ENCODE results near the gene SYDE1. TPM values are rescaled to one million over a fixed set of nuclear protein-coding genes. Genes with fewer than 3 reads are reported as not detected.

The SYDE1 gene
- total RNA-seq, 1 experiment from 2014 or later = 15.0 TPM

DNA sequence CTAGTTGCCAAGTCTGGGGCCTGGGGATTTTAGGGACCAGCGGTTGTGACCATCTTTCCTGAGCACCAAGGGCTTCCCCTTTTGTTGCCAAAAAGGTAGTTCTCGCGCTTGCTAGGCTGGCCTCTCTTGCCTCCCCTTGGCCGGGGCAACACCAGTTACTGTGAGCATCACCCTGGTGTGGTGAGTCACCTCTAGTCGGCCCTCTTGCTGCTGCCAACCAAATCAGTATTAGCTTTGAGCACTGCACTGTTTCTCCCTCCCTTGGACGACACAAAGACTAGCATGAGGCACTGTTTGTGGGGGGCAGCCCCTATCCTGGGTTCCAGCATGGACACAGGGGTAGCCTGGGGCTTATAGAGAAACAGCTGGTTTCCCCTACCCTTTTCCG, 6.9 kb downstream of the SYDE1 start (continued):
- TF ChIP-seq IRF1 (CRISPR knock-in tag; IDR thresholded peaks at IDR 0.05) = no peak
- no peak for TF ChIP-seq ERG (CRISPR knock-in tag; IDR thresholded peaks at IDR 0.05)
- TF ChIP-seq ZSCAN18 (CRISPR knock-in tag; IDR thresholded peaks at IDR 0.05) = no peak
- TF ChIP-seq CDX4 (CRISPR knock-in tag; IDR thresholded peaks at IDR 0.05; ENCODE audit: borderline replicate concordance) = no peak
- TF ChIP-seq, protein P1, sequence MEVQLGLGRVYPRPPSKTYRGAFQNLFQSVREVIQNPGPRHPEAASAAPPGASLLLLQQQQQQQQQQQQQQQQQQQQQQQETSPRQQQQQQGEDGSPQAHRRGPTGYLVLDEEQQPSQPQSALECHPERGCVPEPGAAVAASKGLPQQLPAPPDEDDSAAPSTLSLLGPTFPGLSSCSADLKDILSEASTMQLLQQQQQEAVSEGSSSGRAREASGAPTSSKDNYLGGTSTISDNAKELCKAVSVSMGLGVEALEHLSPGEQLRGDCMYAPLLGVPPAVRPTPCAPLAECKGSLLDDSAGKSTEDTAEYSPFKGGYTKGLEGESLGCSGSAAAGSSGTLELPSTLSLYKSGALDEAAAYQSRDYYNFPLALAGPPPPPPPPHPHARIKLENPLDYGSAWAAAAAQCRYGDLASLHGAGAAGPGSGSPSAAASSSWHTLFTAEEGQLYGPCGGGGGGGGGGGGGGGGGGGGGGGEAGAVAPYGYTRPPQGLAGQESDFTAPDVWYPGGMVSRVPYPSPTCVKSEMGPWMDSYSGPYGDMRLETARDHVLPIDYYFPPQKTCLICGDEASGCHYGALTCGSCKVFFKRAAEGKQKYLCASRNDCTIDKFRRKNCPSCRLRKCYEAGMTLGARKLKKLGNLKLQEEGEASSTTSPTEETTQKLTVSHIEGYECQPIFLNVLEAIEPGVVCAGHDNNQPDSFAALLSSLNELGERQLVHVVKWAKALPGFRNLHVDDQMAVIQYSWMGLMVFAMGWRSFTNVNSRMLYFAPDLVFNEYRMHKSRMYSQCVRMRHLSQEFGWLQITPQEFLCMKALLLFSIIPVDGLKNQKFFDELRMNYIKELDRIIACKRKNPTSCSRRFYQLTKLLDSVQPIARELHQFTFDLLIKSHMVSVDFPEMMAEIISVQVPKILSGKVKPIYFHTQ (CRISPR knock-in tag; IDR thresholded peaks at IDR 0.05) = no peak

DNA sequence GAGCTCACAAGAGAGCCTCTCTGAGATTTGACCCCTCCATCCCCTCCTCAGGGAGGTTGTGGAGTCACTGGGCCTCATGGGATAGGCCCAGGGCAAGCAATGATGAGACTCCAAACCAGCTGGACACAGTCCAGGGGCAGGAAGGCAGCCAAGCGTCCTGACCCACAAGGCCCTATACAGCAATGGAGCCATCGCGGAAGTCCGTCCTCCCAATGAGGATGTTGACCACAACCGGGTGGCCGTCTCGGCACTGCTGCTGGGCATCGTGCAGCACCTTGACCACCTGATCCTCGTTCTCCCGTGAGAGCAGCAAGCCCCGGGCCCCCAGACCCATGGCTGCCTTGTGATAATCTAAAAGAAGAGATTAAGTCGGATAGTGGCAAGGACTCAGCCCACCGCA, 7.9 kb downstream of the SYDE1 start:
- Mint-ChIP-seq H3K27me3 (ENCODE audit: low read depth) (no peaks in the 10 kb centered on the region), H3K4me3 (no peak overlapping the region), H3K4me1 (no peaks in the 10 kb centered on the region), H3K9me3 (no peaks in the 10 kb centered on the region), H3K27ac (no peak overlapping the region), H3K36me3 (peaks cover 60% of the 10 kb centered on the region)
- CTCF ChIA-PET = interaction anchor here (0.6 to 1.1 kb wide), 2 partner anchors 9 to 14 kb away, joined by 3 to 4 read pairs; no protein-coding TSS in a partner anchor
- POLR2A ChIA-PET = no interaction called here
- ATAC-seq (no peak), DNase-seq (ENCODE audit: low spot score) (no peak)
- TF ChIP-seq SMAD3 (CRISPR knock-in tag; IDR thresholded peaks at IDR 0.05; ENCODE audit: borderline replicate concordance) = no peak
- TF ChIP-seq, protein P2, sequence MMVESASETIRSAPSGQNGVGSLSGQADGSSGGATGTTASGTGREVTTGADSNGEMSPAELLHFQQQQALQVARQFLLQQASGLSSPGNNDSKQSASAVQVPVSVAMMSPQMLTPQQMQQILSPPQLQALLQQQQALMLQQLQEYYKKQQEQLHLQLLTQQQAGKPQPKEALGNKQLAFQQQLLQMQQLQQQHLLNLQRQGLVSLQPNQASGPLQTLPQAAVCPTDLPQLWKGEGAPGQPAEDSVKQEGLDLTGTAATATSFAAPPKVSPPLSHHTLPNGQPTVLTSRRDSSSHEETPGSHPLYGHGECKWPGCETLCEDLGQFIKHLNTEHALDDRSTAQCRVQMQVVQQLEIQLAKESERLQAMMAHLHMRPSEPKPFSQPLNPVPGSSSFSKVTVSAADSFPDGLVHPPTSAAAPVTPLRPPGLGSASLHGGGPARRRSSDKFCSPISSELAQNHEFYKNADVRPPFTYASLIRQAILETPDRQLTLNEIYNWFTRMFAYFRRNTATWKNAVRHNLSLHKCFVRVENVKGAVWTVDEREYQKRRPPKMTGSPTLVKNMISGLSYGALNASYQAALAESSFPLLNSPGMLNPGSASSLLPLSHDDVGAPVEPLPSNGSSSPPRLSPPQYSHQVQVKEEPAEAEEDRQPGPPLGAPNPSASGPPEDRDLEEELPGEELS (CRISPR knock-in tag; IDR thresholded peaks at IDR 0.05) = no peak
- TF ChIP-seq MYBL2 (CRISPR knock-in tag; IDR thresholded peaks at IDR 0.05) = no peak
- no peak for TF ChIP-seq CTCF (IDR thresholded peaks at IDR 0.05)
- TF ChIP-seq CBFB (CRISPR knock-in tag; IDR thresholded peaks at IDR 0.05; ENCODE audit: low read depth) = no peak
- TF ChIP-seq ZNF423 (CRISPR knock-in tag; IDR thresholded peaks at IDR 0.05) = no peak
- no peak for TF ChIP-seq SMAD4 (CRISPR knock-in tag; IDR thresholded peaks at IDR 0.05)
- TF ChIP-seq FOXJ3 (CRISPR knock-in tag; IDR thresholded peaks at IDR 0.05; ENCODE audit: borderline replicate concordance) = no peak
- TF ChIP-seq ATF1 (CRISPR knock-in tag; IDR thresholded peaks at IDR 0.05) = no peak
- no peak for TF ChIP-seq ELF4 (CRISPR knock-in tag; IDR thresholded peaks at IDR 0.05; ENCODE audit: low read depth)
- no peak for TF ChIP-seq CREB1 (CRISPR knock-in tag; IDR thresholded peaks at IDR 0.05)
- no peak for TF ChIP-seq CDX4 (CRISPR knock-in tag; IDR thresholded peaks at IDR 0.05; ENCODE audit: borderline replicate concordance)
- no peak for TF ChIP-seq OVOL2 (CRISPR knock-in tag; IDR thresholded peaks at IDR 0.05; ENCODE audit: borderline replicate concordance)
- TF ChIP-seq, protein P3, sequence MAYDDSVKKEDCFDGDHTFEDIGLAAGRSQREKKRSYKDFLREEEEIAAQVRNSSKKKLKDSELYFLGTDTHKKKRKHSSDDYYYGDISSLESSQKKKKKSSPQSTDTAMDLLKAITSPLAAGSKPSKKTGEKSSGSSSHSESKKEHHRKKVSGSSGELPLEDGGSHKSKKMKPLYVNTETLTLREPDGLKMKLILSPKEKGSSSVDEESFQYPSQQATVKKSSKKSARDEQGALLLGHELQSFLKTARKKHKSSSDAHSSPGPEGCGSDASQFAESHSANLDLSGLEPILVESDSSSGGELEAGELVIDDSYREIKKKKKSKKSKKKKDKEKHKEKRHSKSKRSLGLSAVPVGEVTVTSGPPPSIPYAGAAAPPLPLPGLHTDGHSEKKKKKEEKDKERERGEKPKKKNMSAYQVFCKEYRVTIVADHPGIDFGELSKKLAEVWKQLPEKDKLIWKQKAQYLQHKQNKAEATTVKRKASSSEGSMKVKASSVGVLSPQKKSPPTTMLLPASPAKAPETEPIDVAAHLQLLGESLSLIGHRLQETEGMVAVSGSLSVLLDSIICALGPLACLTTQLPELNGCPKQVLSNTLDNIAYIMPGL (CRISPR knock-in tag; IDR thresholded peaks at IDR 0.05) = no peak
- TF ChIP-seq, protein P4, sequence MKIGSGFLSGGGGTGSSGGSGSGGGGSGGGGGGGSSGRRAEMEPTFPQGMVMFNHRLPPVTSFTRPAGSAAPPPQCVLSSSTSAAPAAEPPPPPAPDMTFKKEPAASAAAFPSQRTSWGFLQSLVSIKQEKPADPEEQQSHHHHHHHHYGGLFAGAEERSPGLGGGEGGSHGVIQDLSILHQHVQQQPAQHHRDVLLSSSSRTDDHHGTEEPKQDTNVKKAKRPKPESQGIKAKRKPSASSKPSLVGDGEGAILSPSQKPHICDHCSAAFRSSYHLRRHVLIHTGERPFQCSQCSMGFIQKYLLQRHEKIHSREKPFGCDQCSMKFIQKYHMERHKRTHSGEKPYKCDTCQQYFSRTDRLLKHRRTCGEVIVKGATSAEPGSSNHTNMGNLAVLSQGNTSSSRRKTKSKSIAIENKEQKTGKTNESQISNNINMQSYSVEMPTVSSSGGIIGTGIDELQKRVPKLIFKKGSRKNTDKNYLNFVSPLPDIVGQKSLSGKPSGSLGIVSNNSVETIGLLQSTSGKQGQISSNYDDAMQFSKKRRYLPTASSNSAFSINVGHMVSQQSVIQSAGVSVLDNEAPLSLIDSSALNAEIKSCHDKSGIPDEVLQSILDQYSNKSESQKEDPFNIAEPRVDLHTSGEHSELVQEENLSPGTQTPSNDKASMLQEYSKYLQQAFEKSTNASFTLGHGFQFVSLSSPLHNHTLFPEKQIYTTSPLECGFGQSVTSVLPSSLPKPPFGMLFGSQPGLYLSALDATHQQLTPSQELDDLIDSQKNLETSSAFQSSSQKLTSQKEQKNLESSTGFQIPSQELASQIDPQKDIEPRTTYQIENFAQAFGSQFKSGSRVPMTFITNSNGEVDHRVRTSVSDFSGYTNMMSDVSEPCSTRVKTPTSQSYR (CRISPR knock-in tag; IDR thresholded peaks at IDR 0.05) = no peak
- no peak for TF ChIP-seq ZNF232 (CRISPR knock-in tag; IDR thresholded peaks at IDR 0.05)
